ENCODE measurements around the gene MTA1. TPM values are rescaled to one million over a fixed set of nuclear protein-coding genes. Genes with fewer than 3 reads are reported as not detected.

The MTA1 gene
- total and polyA plus RNA-seq, 10 of the 15 experiments (the other 5 are each of a cell fraction or from before 2014, with no cell fraction given) = 0.14 to 162 (median 30.6) TPM

- DNase-seq (ENCODE audit: low read depth, low spot score) (no peak), FAIRE-seq (no peak), ATAC-seq (no peak)
- Histone ChIP-seq H3K79me2 (ENCODE audit: control insufficient read depth, insufficient read depth, low read length) (no peaks in the 10 kb centered on the region), H4K20me1 (ENCODE audit: control insufficient read depth, insufficient read depth) (no peaks in the 10 kb centered on the region), H3K9me3 (replicated peaks; ENCODE audit: control insufficient read depth, insufficient read depth, low read length) (no peaks in the 10 kb centered on the region), H3K36me3 (ENCODE audit: control insufficient read depth in 2 of 2, insufficient read depth in 2 of 2, low read length in 1 of 2) (no peaks in the 10 kb centered on the region; a peak in 1 of 4 replicates), H3K4me1 (ENCODE audit: control insufficient read depth, insufficient read depth, low read length) (no peaks in the 10 kb centered on the region), H3K4me2 (ENCODE audit: control insufficient read depth, insufficient read depth) (no peak overlapping the region), H3K27ac (ENCODE audit: control insufficient read depth, insufficient read depth) (no peak overlapping the region), H3K27me3 (replicated peaks in 1 of 2; ENCODE audit: control insufficient read depth in 2 of 2, insufficient read depth in 2 of 2, low read length in 1 of 2) (no peaks in the 10 kb centered on the region), H3K4me3 (no peak overlapping the region), H3K9ac (ENCODE audit: control insufficient read depth, insufficient read depth, low read length) (no peak overlapping the region), H2AFZ (ENCODE audit: control insufficient read depth, low read depth, low read length) (no peak overlapping the region)
- SMC1A ChIA-PET (ENCODE audit: uncharacterized antibody, unreplicated experiment) = no interaction called here
- in situ Hi-C loops (cut with MboI) = no loop called here
- intact Hi-C loops (cut with micrococcal nuclease; ENCODE audit: unreplicated experiment) = no loop called here
- POLR2A ChIA-PET = interaction anchor here (1.3 kb wide), 1 partner anchor 10 kb away, joined by 8 read pairs; no protein-coding TSS in a partner anchor
- RAD21 ChIA-PET (ENCODE audit: unreplicated experiment) = interaction anchor here (0.5 kb wide), 1 partner anchor 141 kb away, joined by 4 read pairs; no protein-coding TSS in a partner anchor
- CTCF ChIA-PET = no interaction called here
- no TSS peak for BruUV-seq (replicated peaks)
- 76% methylated on average over 33 of the region's 33 CpGs for WGBS (ENCODE audit: insufficient coverage, insufficient replicate concordance, low lambda C conversion rate, missing lambda C conversion rate)
- TF ChIP-seq, protein P1, sequence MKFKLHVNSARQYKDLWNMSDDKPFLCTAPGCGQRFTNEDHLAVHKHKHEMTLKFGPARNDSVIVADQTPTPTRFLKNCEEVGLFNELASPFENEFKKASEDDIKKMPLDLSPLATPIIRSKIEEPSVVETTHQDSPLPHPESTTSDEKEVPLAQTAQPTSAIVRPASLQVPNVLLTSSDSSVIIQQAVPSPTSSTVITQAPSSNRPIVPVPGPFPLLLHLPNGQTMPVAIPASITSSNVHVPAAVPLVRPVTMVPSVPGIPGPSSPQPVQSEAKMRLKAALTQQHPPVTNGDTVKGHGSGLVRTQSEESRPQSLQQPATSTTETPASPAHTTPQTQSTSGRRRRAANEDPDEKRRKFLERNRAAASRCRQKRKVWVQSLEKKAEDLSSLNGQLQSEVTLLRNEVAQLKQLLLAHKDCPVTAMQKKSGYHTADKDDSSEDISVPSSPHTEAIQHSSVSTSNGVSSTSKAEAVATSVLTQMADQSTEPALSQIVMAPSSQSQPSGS (IDR thresholded peaks at IDR 0.05; ENCODE audit: low read length) = no peak
- TF ChIP-seq HCFC1 (IDR thresholded peaks at IDR 0.05; ENCODE audit: low read length) (no peak), BCL11A (IDR thresholded peaks at IDR 0.05; ENCODE audit: low read depth, low read length) (no peak), BACH1 (IDR thresholded peaks at IDR 0.05; ENCODE audit: borderline replicate concordance) (no peak), NFXL1 (IDR thresholded peaks at IDR 0.05; ENCODE audit: borderline replicate concordance) (no peak), IRF4 (IDR thresholded peaks at IDR 0.05; ENCODE audit: low read depth, low read length) (no peak), CREM (IDR thresholded peaks at IDR 0.05; ENCODE audit: low read depth) (no peak), ATF7 (IDR thresholded peaks at IDR 0.05; ENCODE audit: low read depth) (no peak), CHD4 (IDR thresholded peaks at IDR 0.05) (no peak), SMAD5 (IDR thresholded peaks at IDR 0.05; ENCODE audit: low read depth) (no peak)
- TF ChIP-seq, protein P2, sequence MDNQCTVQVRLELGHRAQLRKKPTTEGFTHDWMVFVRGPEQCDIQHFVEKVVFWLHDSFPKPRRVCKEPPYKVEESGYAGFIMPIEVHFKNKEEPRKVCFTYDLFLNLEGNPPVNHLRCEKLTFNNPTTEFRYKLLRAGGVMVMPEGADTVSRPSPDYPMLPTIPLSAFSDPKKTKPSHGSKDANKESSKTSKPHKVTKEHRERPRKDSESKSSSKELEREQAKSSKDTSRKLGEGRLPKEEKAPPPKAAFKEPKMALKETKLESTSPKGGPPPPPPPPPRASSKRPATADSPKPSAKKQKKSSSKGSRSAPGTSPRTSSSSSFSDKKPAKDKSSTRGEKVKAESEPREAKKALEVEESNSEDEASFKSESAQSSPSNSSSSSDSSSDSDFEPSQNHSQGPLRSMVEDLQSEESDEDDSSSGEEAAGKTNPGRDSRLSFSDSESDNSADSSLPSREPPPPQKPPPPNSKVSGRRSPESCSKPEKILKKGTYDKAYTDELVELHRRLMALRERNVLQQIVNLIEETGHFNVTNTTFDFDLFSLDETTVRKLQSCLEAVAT (IDR thresholded peaks at IDR 0.05) = no peak
- TF ChIP-seq, protein P3, sequence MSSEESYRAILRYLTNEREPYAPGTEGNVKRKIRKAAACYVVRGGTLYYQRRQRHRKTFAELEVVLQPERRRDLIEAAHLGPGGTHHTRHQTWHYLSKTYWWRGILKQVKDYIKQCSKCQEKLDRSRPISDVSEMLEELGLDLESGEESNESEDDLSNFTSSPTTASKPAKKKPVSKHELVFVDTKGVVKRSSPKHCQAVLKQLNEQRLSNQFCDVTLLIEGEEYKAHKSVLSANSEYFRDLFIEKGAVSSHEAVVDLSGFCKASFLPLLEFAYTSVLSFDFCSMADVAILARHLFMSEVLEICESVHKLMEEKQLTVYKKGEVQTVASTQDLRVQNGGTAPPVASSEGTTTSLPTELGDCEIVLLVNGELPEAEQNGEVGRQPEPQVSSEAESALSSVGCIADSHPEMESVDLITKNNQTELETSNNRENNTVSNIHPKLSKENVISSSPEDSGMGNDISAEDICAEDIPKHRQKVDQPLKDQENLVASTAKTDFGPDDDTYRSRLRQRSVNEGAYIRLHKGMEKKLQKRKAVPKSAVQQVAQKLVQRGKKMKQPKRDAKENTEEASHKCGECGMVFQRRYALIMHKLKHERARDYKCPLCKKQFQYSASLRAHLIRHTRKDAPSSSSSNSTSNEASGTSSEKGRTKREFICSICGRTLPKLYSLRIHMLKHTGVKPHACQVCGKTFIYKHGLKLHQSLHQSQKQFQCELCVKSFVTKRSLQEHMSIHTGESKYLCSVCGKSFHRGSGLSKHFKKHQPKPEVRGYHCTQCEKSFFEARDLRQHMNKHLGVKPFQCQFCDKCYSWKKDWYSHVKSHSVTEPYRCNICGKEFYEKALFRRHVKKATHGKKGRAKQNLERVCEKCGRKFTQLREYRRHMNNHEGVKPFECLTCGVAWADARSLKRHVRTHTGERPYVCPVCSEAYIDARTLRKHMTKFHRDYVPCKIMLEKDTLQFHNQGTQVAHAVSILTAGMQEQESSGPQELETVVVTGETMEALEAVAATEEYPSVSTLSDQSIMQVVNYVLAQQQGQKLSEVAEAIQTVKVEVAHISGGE (CRISPR knock-in tag; IDR thresholded peaks at IDR 0.05) = no peak
These were observed 32.8 kb upstream of the MTA1 start for GRCh38 chr14:105386581-105387529.
